G401.6 (cell line): ENCODE data around the gene GRIP2.

ENCODE experiments used
- FAIRE-seq: peaks from 2 replicates; lab custom pipeline; 2012; peaks lifted over from hg19 to GRCh38; lab: Jason Lieb, UNC

GRIP2 gene

DNA sequence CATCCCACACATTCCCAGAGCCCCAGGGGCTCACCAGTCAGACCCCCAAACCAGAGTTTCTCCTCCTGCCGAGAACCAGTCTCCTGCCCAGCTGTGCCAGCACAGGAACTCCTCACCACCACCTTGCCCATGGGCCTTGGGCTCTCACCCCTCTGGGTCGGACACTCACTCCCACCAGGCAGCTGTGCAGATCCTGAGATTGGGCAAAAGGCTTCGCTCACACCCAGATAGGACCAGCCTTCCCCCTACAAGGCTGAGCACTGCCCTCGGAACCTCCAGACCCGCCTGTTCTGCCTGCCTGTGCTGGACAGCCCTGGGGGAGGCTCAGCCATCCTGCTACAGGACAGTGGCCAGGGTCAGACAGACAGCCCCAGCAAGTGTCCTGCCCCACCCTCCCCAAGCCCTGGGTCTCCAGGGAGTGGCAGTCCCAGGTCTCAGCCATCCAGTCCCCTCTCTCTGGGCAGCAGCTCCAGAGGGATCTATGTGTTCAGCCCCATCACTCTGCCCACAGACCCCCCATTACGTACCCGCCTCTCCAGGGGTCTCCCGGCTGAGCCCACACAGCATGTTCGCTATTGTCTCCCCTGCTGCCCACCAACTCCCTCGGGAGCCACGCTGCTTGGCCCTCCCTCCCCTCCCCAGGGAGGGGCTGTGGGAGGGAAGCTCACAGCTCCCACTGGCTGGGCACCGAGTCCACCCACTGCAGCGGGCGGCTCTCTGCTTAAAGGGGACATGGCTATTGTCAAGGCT, at the start of gene GRIP2:
GRIP2 (minus strand) TSS at position 601 of the 750 bp plus-strand sequence; CDS start at position 567, 34 bp downstream.
- no peak for FAIRE-seq

DNA sequence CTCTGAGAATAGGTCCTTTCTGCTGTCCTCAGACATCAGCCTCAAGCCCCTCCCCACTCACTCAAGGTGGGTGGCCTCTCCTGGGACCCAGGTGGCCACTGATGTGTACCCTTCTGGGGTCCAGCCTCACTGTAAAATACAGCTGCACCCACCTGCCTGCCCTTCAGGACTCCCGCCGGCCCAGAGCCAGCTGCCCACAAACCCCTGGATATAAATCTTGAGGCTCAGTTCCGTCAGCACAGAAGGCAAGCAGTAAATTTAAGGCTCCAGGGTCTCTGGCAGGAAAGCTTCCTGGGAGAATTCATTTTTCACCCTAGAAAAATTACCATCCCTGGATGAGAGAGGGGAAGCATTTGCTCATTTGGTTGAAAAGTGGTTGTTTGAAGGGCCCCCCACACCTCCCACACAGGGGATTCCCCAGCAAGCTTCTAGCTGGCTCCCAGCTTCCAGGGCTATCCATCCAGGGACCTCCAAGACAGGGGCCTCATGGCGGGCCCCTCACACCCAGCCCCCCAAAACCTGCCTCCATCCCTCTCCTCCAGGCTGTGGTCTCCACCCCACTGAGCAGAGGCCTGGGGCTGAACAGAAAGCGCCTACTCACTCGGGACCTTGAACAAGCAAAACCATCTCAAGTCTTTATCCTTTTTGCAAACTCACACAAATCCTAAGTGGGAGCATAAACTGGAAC, 48.4 kb upstream of the GRIP2 start:
- no peak for FAIRE-seq

DNA sequence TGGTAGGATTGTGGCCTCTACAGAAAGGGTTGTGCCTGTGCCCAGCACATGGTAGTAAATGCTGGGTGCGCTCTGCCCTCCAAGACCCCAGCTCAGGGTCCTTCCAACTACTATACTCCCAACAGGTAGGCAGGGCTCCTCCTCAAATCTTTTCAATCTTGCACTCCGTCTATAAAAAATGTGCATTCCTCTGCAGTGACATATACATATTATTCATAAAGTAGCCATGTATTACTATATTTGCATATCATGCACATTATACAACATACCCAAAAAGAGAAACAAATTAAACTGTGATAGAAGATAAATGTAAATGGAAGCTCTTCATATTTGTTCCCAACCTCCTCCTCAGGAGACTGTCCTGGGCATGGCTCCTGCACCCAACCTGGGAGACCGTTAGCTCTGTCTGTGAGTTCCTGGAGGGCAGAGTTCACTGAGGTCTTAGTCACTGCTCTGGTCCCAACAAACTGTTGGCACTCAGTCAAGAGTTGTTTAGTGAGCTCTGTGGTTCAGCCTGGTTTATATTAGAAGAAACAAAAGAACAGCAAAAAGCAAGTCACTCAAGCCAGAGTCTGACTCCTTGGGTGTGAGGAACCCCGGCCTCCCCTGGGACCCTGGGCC, 47.7 kb upstream of the GRIP2 start:
- FAIRE-seq, result no peak

DNA sequence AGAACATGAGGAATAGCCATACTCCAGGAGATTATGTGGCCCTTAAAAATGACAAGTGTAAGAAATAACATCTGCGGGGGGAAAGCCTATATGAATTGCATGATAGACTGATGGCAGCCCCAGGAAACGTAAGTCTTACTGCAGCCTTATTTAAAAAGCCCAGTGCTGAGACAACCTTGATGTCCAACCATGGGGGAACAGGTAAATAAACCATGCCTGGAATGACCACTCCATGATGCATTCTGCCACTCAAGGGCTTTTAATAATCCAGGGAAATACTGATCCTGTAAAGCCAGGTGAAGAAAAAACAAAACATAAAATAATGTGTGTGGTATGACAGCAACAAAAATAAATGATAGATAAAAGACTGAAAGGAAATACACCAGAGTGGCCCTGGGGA, 46.5 kb upstream of the GRIP2 start:
- no peak for FAIRE-seq

DNA sequence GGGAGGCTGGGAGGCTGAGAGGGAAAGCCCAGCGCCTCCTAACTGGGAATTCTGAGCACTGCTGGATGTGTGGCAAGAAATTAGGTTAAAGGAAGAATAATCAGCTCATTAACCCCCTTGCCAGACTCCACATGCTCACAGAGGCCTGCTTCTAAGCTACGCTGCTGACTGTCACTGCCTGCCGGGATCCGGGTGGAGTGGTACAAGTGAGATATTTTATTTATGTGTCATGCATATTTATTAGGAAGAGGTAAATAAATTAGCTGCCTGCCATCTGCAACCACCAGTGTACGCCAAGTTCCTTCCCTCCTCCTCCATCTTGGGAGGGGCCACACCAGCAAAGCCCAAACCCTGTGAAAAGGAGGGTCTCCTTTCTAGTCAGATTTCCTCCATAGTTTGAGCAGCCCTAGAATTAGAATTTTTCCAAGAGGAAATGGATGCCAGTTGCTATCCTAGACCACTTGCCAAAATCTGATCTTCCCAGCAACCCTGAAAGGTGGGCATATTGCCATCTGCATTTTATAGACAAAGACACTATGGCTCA, 43.5 kb upstream of the GRIP2 start:
- FAIRE-seq, result no peak

DNA sequence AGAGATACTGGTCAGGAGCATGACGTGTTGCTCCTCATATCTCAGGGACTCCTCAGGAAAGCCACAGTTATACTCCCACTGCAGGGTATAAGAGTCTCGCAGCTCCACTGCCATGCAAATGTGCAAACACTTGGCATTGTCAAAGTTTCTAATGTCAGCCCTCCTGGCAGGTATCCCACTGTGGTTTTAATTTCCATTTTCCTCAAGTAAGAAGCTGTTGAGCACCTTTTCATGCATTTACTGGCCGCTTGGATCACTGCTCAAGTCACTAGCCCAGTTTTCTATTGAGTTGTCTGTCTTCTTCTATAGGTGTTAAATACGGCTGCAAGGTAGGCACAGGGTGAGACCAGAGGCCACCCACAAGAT, 41.9 kb upstream of the GRIP2 start:
- FAIRE-seq, result no peak

DNA sequence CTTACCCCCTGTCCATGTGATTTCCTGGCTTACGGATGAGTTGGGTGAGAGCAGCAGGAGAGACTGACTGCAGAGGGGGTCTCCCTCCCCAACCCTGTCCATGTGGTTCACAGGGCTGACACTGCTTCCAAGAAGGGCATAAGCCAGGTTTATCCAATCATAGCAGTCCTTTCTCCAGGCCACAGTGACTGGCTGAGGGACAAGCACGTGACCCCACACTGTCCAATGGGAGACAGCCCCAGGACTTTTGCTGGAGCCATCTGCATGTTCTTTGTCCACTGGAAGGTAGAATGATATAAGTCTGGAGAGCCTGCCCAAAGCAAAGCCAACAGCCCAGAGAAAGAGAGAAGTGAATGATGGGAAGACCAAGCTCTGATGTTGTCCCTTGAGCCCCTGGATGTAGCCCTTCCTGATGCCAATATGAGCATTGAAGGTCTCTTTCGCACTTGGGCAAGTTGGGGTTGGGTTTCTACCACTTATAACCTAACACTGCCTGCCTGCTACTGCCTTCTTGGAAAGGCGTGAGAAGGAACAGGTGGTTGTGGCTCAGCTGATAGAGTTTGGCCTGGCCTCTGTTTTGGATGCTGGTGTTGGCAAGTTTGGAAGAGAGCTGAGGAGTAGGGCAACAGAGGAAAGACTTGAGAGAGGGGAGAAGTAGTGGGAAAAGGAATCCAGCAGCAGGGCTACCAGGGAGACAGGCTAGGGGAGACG, 41.3 kb upstream of the GRIP2 start:
- no peak for FAIRE-seq

DNA sequence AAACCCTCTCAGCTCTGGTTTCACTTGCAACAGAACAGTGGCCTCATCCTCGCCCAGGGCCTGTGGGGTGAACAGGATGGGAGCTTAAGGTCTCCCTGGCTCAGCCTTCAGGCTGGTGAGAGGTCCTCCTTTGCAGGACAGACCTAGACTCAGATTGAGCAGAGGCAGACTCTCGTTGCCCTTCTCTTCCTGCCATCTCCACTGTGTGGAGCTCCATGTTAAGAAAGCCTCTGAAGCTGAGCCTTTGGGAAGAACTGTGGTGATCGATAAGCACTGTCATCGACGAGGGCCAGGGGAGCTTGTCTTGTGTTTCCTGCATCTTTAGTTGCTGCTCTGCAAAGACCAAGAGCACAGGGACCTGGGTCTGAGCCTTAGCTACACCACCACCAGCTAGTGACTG, 37.8 kb upstream of the GRIP2 start:
- FAIRE-seq, result no peak

DNA sequence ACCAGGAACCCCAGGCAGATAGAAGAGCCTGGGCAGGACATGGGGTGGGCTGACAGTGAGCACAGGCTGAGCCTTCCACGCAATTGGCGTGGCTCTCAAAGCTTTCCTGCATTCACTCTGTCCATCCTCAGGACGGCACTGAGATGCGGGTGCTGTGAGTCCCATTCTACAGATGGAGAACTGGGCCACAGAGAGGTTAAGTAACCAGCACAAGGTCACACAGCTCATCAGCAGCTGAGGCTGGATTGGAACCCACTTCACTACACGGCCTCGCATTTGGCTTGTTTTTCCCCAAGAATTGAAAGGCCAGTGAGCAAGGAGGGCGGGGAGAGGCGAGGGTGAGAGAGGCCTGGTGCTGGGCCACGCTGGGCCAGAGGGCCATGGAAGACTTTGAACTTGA, 36.0 kb upstream of the GRIP2 start:
- FAIRE-seq, result no peak

DNA sequence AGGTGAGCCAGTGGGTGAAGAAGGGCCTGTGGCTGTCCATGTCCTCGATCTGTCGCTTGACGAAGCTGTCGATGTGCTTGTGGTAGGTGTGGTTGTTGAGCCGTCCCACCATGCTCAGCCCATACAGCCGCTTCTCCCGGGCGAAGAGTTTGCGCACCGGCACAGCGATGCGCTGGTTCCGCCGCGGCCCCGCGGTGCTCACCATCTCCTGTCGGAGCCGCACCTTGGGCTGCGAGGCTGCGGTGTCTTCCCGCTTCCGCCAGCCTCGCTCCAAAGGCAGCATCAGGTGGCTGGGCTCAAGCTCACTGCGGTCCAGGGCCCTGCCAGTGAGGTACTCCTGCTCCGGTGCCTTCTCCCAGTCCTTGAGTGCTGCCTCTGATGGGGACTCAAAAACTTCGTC, 34.0 kb upstream of the GRIP2 start:
- no peak for FAIRE-seq

DNA sequence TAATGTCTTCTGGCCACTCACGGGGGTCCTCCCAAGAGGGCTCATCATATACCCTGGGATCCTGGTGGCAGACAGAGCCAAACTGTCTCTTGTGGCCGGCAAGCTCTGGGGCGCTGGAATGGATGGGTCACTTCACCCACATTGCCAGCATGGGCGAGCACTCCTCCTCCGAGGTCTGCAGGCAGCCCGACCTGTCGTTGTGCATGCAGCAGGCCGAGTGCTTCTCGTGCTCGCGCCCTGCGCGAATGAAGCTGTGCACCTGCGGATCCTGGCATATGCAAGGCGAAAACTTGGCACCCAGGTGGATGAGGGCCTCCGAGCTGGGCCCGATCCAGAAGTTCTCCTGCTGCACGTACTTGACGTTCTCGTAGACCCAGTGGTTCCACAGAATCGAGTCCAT, 33.6 kb upstream of the GRIP2 start:
- FAIRE-seq, result no peak

DNA sequence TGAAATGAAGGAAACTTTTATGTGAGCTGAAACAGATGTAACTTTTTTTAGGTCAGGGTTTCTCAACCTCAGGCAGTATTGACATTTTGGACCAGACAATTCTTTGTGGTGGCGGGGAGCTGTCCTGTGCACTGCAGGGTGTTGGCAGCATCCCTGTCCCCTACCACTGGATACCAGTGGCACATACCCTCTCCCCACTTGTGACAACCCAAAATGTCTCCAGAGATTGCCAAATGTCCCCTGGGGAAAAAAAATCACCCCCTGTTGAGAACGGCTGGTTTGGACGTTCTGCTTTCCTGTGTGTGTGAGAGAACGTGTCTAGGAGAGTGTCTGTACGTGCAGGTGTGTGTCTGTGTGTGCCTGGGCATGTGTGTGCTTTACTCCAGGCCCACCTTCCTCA, 30.7 kb upstream of the GRIP2 start:
- FAIRE-seq, result no peak

DNA sequence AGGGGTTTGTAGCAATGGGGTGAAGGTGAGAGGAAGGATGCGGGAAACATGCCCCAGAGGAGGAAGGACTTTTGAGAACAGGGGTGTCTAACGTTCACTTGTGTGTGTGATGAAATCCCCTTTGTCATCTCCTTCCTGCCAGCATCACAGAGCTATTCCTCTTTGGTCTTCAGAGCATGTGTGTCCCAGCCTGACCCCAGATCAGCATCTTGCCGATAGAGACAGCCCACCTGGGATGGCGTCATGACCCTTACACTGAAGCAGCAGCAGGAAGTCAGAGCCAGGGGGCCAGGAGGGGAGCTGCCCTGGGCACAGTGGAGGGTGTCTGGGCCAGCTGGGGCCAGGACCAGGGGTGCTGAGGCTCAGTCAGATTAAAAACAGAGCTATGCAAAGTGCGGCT, 29.9 kb upstream of the GRIP2 start:
- no peak for FAIRE-seq

DNA sequence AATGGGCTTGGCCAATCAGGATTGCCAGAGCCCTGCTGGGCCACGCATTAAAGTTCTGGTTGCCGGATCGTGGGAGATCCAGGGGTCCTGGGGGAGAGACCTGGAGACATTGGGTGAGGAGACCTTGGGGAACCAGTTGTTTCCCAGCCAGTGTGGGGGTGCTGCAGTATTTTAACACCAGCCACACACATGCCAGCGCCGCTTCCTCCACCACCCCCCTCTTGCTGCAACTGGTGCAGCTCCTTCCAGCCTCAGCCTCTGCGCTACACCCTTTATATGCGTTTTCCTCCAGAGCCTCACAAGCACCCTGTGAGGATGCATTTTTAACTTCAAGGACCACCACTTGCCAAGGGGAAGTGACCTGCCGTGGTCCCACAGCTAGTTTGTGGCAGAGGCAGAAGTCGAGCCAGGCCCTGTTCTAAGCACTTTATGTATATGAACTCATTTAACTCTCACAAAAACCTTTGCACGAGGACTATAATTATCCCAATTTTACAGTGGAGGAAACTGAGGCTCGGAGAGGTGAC, 29.4 kb upstream of the GRIP2 start:
- no peak for FAIRE-seq

DNA sequence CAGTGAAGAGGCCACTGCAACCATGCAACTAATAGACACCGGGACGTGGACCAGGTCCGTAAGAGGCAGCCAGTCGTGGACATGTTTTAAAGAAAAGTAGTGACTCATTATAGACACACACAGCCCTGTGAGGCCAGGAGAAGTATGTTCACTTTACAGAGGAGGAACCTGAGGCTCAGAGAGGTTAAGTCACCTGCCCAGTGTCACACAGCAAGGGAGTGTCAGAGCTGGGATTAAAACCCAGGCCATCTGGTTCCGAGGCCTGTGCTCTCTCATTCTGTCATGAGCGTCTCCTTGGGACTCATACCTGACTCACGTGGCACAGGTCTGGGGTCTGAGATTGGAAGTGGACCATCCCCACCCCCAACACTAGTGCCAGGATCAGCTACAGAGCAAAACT, 28.1 kb upstream of the GRIP2 start:
- FAIRE-seq, result no peak

DNA sequence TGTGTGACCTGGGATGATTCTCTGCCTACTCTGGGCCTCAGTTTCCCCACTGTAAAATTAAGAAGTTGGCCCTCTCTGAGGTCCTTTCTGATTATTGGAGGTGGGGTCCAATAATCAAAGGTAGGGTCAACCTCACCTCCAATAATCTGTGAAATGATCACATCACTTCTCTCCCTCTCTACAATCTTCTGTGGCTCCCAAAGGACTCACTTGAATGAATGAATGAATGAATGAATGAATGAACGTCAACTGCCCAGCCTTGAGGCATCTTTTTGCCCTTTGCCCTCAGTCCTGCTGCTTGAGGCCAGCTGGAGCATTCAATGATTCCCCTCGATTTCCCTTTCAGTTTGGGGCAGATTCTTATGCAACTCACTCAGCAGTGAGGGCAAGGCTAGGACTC, 26.7 kb upstream of the GRIP2 start:
- no peak for FAIRE-seq

DNA sequence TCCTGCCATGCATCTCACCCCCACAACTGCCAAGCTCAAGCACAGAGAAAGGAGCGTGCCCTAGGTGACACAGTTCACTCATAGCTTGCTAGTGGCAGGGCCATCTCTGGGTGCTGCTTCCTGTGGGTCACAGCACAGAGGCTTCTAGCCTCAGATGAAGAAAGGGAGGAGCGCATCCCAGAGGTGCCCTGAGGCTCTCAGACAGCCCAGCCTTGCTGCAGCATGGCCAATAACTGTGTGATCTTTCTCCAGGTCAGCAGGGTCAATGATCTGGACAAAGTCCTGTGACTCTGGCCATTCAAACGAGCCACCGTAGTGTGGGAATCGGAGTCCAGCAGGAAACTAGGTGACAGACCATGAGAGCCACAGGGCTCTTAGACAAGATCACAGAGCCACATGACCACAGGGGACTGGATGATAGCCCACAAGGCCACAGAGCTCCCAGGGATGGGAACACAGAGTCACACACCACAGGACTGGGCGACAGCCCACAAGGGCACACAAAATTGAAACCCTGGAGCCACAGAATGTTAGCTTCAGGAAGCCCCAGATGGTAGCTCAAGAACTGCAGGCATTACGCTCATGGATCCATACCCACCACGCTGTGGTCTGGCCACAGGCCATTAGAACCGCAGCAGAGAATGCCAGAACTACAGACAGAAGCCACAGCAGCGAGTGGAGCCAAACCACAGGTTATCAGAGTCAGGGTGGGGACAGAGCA, 25.9 kb upstream of the GRIP2 start:
- no peak for FAIRE-seq

DNA sequence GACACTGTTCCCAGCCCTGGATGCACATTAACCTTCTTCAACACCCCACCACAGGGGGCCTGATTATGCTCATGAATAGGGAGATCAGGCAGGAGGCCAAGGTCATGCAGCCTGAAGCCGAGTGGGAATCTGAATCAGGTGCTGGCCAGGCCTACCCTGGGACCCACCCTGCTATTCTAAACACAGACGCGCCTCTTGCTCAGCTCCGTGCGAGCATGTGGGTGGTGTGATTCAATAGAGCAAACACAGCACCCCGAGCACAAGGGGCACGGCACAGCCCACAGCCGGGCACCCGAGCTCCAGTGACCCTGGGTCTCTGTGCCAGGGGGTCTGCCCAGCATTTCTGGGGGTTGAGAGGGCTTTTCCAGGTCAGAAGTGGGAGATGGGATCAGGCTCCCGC, 24.6 kb upstream of the GRIP2 start:
- no peak for FAIRE-seq

DNA sequence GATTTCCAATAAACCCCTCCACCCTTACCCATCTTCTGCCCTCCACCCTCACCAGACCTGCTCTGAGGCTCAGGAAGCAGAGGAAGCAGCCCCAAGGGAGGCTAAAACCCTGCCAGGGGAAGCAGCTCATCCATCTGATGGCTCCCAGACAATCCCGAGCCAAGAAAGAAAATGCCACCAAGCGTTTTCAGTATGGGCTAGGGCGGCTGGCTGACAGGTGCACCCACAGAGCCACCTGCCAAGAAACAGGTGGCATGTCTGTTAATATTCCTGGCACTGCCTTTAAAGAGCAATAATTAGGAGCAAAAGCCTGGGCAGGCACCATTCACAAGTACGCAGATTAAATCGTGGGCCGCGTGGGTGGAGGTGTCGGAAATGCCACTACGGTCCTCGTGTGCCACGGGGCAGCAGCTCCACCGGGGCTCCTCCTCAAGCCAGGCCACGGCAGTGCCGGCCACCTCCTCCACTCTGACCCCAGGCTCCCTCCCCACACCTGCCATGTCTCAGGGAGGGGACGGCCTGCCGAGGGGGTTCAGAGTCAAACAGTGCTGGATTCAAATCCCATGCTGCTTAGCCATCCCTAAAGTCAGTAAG, 23.9 kb upstream of the GRIP2 start:
- FAIRE-seq, result no peak

DNA sequence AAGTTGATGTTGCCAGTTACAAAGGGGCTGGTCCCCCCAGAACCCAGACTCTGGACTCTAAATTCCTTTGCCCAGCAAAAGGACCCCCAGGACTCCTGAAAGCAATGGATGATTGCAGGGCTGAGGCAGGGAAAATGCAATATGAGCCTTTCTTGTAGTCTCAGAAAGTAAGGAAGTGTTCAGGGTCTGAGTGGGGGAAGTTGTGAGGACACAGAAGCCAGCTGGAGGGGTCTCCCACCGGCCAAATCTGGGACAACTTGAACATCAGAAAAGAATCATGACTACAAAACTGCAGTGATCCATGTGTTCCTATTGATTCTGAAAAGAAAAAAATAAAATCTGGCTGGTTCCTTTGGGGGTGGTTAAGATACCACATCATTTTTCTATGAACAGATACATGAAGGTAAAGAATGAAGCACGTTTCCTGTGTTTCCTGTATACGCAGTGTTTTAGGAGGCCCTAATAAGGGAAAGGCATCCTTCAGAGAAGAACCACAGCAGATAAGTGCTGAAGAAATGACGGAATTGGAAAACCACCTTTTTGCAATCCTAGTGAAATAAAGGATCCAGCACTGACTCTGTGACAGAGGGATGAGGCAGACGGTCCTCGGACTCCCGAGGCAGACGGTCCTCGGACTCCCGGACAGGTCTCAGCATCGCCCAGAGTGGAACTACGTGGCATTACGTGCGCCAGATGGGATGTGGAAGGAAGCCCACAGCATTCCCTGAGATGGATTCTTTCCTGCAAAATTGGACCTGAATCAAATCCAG, 22.2 kb upstream of the GRIP2 start:
- FAIRE-seq, result no peak
